Activated naive CD8-positive, alpha-beta T cell treated with anti-CD3 and anti-CD28 coated beads, Interleukin-2, amount 50 U/mL, for 16 hours (primary cell): ENCODE results near the gene HPDL.

ENCODE experiments used
- DNase-seq: peaks from one replicate; pipeline ENCODE4 v3.0.0-alpha.2; 2020; ENCODE audit warnings: low read depth, low spot score

HPDL gene

GRCh38 chr1:45322486-45323040, 4.1 kb upstream of the HPDL start:
- DNase-seq: no peak

GRCh38 chr1:45325851-45326506, 716 bp upstream of the HPDL start:
- no peak for DNase-seq

- no peak for DNase-seq
Observed at GRCh38 chr1:45327644-45328515, 1.2 kb downstream of the HPDL start.

GRCh38 chr1:45328680-45329079, 2.0 kb downstream of the HPDL start:
- DNase-seq: no peak

GRCh38 chr1:45329445-45329844, 2.8 kb downstream of the HPDL start:
- no peak for DNase-seq

GRCh38 chr1:45331436-45332345, 5.0 kb downstream of the HPDL start:
- no peak for DNase-seq

GRCh38 chr1:45332346-45332720, 5.6 kb downstream of the HPDL start:
- DNase-seq: no peak

GRCh38 chr1:45334308-45335245, 7.9 kb downstream of the HPDL start:
- no peak for DNase-seq

GRCh38 chr1:45335855-45336324, 9.2 kb downstream of the HPDL start:
- no peak for DNase-seq

GRCh38 chr1:45337630-45338325, 11.1 kb downstream of the HPDL start:
- no peak for DNase-seq

- DNase-seq: peak; percentile 82
Observed at GRCh38 chr1:45339789-45340558, 13.3 kb downstream of the HPDL start, which contains the start of the genes MUTYH and TOE1. Gene MUTYH, minus strand, starts transcription at chr1:45340440. Its CDS starts 5,935 bp downstream, at chr1:45334505. Gene TOE1, plus strand, starts transcription at chr1:45340170. Its CDS starts 83 bp downstream, at chr1:45340253.

- DNase-seq: no peak
Observed at GRCh38 chr1:45340816-45341466, 14.2 kb downstream of the HPDL start.

GRCh38 chr1:45344499-45344898, 17.8 kb downstream of the HPDL start:
- DNase-seq: no peak

GRCh38 chr1:45345014-45345413, 18.3 kb downstream of the HPDL start:
- no peak for DNase-seq

GRCh38 chr1:45346473-45346872, 19.8 kb downstream of the HPDL start:
- DNase-seq: no peak

GRCh38 chr1:45348020-45348419, 21.3 kb downstream of the HPDL start:
- DNase-seq: no peak

GRCh38 chr1:45348609-45348965, 21.9 kb downstream of the HPDL start:
- no peak for DNase-seq

- DNase-seq: no peak
Observed at GRCh38 chr1:45348966-45349677, 22.4 kb downstream of the HPDL start.
